Measurements from ENCODE around the gene CCL21. TPM values are rescaled to one million over a fixed set of nuclear protein-coding genes. Genes with fewer than 3 reads are reported as not detected.

Gene CCL21
- polyA plus RNA-seq, 1 donor from 2014 or later, result not detected

DNA sequence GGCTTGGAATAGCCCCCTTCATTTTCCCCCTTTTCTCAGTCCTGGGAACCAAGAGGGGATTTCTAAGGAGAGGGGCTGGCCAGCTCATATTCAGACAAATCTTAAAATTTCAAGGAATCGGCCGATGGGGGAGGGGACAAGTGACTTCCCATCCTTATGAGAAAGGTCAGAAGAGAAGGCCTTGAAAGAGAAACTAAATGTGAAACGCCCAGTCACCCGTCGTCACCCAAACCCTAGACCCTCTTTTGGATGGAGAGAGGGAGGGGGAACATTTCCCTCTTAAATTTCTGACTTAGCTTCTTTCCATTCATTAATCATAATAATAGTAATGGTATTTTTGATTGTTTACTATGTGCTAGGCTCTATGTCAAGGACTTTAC is 18.0 kb downstream of the CCL21 start:
- no peaks in the 10 kb centered on the region for H4K20me1 ChIP-seq (ENCODE audit: insufficient read depth)
- H3F3A ChIP-seq (ENCODE audit: insufficient read depth, low read length, poor library complexity, severe bottlenecking), result no peaks in the 10 kb centered on the region
- H3K4me3 ChIP-seq (ENCODE audit: low read length), result no peak overlapping the region
- H3K4me2 ChIP-seq (ENCODE audit: low read length), result no peak overlapping the region
- H3K27me3 ChIP-seq (ENCODE audit: insufficient read depth, low read depth, low read length), result no peaks in the 10 kb centered on the region
- no peak overlapping the region for H3K9ac ChIP-seq (ENCODE audit: low read length)
- no peaks in the 10 kb centered on the region for H3K36me3 ChIP-seq (ENCODE audit: insufficient read depth, low read length)
- H3K9me2 ChIP-seq (ENCODE audit: insufficient read depth, low read length), result no peaks in the 10 kb centered on the region
- H3K27ac ChIP-seq (ENCODE audit: low read length), result no peak overlapping the region
- TF ChIP-seq, protein P1, sequence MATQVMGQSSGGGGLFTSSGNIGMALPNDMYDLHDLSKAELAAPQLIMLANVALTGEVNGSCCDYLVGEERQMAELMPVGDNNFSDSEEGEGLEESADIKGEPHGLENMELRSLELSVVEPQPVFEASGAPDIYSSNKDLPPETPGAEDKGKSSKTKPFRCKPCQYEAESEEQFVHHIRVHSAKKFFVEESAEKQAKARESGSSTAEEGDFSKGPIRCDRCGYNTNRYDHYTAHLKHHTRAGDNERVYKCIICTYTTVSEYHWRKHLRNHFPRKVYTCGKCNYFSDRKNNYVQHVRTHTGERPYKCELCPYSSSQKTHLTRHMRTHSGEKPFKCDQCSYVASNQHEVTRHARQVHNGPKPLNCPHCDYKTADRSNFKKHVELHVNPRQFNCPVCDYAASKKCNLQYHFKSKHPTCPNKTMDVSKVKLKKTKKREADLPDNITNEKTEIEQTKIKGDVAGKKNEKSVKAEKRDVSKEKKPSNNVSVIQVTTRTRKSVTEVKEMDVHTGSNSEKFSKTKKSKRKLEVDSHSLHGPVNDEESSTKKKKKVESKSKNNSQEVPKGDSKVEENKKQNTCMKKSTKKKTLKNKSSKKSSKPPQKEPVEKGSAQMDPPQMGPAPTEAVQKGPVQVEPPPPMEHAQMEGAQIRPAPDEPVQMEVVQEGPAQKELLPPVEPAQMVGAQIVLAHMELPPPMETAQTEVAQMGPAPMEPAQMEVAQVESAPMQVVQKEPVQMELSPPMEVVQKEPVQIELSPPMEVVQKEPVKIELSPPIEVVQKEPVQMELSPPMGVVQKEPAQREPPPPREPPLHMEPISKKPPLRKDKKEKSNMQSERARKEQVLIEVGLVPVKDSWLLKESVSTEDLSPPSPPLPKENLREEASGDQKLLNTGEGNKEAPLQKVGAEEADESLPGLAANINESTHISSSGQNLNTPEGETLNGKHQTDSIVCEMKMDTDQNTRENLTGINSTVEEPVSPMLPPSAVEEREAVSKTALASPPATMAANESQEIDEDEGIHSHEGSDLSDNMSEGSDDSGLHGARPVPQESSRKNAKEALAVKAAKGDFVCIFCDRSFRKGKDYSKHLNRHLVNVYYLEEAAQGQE (IDR thresholded peaks at IDR 0.05; ENCODE audit: borderline replicate concordance), result no peak
- TF ChIP-seq TAF1 (IDR thresholded peaks at IDR 0.05; ENCODE audit: low read depth) (no peak), EP300 (conservative IDR thresholded peaks at IDR 0.05; ENCODE audit: poor library complexity, severe bottlenecking) (no peak), POLR2AphosphoS5 (IDR thresholded peaks at IDR 0.05) (no peak), MXI1 (conservative IDR thresholded peaks at IDR 0.05; ENCODE audit: poor library complexity, severe bottlenecking) (no peak), SMC3 (conservative IDR thresholded peaks at IDR 0.05; ENCODE audit: poor library complexity) (no peak), EZH2 (IDR thresholded peaks at IDR 0.05; ENCODE audit: borderline replicate concordance, insufficient read depth, low read length, poor library complexity, severe bottlenecking) (no peak), RAD21 (conservative IDR thresholded peaks at IDR 0.05) (no peak)
- TF ChIP-seq, protein P2, sequence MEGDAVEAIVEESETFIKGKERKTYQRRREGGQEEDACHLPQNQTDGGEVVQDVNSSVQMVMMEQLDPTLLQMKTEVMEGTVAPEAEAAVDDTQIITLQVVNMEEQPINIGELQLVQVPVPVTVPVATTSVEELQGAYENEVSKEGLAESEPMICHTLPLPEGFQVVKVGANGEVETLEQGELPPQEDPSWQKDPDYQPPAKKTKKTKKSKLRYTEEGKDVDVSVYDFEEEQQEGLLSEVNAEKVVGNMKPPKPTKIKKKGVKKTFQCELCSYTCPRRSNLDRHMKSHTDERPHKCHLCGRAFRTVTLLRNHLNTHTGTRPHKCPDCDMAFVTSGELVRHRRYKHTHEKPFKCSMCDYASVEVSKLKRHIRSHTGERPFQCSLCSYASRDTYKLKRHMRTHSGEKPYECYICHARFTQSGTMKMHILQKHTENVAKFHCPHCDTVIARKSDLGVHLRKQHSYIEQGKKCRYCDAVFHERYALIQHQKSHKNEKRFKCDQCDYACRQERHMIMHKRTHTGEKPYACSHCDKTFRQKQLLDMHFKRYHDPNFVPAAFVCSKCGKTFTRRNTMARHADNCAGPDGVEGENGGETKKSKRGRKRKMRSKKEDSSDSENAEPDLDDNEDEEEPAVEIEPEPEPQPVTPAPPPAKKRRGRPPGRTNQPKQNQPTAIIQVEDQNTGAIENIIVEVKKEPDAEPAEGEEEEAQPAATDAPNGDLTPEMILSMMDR (IDR thresholded peaks at IDR 0.05; ENCODE audit: poor library complexity, severe bottlenecking), result no peak
- H2AFZ ChIP-seq (ENCODE audit: low read depth, low read length), result no peak overlapping the region
- no peaks in the 10 kb centered on the region for H3K9me3 ChIP-seq (ENCODE audit: low read length)
- no peaks in the 10 kb centered on the region for H3K79me2 ChIP-seq (replicated peaks; ENCODE audit: insufficient read depth, low read length)

DNA sequence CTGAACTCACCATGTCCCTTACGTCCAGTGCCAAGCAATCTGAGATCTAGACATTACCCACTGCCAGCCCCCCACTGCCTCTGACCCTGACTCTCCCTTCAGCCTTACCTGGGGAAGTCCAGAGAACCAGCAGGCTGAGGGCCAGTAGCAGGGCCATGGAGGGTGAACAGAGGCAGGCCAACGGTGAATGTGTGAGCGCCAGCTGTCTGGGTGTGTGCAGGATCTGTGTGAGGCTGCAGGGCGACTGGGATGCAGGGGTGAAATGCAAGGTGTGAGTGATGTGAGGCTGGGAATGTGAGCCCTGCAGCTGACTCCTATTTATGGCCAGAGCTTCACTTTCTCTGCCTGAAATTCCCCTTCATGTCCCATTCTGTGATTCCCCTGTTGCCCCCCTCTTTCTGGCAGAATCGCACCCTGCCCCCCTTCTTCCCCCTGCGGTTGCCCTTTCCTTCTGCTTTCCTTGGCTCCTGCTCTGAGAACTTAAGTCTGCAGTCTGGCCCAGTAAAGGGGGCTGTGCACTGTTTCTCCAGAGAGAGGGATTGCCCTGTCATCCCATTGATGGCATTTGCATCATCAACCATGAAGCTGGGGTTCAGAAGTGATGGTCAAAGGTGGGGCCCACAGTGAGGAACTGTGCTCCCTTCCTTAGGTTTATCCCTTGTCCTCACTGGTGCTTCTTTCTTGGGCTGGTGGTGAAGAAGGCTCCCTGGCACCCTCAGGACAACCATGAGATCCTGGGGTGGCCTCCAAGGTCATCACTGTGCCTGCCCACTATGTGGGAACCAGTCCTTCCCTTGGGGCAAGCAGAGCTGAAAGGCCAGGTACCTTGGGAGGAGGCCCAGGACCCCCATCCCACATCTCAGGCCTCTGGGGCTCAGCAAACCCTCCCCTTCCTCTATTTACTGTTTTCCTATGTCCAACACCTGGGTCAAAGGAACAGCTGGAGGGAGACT is 18.7 kb downstream of the CCL21 start, which contains the start of gene CCL19:
Gene CCL19 (minus strand): TSS at position 294 of the 953 bp plus-strand sequence. CDS start 137 bp downstream, at position 157.
- no peak within 1 kb of the TSS for H3K4me3 ChIP-seq (ENCODE audit: low read length)
- no peak within 1 kb of the TSS for H3K4me2 ChIP-seq (ENCODE audit: low read length)
- H3K36me3 ChIP-seq (ENCODE audit: insufficient read depth, low read length), result no peaks in the 10 kb centered on the region
- no peaks in the 10 kb centered on the region for H4K20me1 ChIP-seq (ENCODE audit: insufficient read depth)
- no peak within 1 kb of the TSS for H2AFZ ChIP-seq (ENCODE audit: low read depth, low read length)
- no peak within 1 kb of the TSS for H3K27ac ChIP-seq (ENCODE audit: low read length)
- H3K27me3 ChIP-seq (ENCODE audit: insufficient read depth, low read depth, low read length), result no peaks in the 10 kb centered on the region
- H3K79me2 ChIP-seq (replicated peaks; ENCODE audit: insufficient read depth, low read length), result no peaks in the 10 kb centered on the region
- H3F3A ChIP-seq (ENCODE audit: insufficient read depth, low read length, poor library complexity, severe bottlenecking), result no peaks in the 10 kb centered on the region
- no peaks in the 10 kb centered on the region for H3K9me2 ChIP-seq (ENCODE audit: insufficient read depth, low read length)
- H3K9me3 ChIP-seq (ENCODE audit: low read length), result no peaks in the 10 kb centered on the region
- no peak for TF ChIP-seq RAD21 (conservative IDR thresholded peaks at IDR 0.05)
- H3K9ac ChIP-seq (ENCODE audit: low read length), result no peak within 1 kb of the TSS

Measured in neural cell (in vitro differentiated cells).